ENCODE data around the gene GNB3.

DNA sequence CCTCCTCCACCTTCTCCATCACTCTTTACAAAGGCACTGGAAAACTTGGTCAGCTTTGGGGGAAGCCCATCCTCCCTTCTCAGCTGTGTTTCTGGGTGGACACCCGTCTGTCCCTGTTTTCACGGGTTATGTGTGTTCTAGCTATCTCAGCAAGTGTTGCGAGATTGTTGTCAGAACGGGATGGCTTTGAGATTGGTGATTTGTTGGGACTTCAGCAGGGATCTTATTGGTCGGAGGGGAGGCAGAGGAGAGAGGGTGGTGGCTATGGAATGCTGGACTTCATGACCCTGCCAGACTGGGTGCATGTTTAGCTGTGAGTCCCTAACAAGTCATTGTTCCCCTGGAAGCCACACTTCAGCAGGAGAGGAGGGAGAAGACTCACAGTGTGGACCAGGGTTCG lies 13.3 kb downstream of the GNB3 start:
- TF ChIP-seq, protein P1, sequence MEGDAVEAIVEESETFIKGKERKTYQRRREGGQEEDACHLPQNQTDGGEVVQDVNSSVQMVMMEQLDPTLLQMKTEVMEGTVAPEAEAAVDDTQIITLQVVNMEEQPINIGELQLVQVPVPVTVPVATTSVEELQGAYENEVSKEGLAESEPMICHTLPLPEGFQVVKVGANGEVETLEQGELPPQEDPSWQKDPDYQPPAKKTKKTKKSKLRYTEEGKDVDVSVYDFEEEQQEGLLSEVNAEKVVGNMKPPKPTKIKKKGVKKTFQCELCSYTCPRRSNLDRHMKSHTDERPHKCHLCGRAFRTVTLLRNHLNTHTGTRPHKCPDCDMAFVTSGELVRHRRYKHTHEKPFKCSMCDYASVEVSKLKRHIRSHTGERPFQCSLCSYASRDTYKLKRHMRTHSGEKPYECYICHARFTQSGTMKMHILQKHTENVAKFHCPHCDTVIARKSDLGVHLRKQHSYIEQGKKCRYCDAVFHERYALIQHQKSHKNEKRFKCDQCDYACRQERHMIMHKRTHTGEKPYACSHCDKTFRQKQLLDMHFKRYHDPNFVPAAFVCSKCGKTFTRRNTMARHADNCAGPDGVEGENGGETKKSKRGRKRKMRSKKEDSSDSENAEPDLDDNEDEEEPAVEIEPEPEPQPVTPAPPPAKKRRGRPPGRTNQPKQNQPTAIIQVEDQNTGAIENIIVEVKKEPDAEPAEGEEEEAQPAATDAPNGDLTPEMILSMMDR (IDR thresholded peaks at IDR 0.05), result no peak
- no peak for TF ChIP-seq POLR2A (IDR thresholded peaks at IDR 0.05)

Measured in Peyer's patch (tissue), 4 donors.